ENCODE measurements around the gene SCMH1.

DNA sequence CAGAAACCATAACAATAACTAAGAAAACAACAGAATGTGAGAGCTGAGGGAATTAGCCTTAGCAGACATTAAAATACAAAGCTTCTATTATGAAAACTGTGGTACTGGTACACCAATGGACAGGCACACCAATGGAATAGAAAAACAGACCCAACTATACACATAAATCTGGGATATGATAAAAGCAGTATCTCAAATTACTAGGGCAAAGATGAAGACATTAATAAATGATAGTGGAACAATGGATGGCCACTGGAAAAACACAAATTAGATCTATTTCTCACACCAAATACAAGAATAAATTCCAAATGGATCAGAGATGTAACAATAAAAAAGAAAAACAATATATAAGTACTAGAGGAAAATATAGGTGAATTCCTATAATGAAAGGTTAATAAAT lies 155.2 kb downstream of the SCMH1 start:
- TF ChIP-seq, protein P1, sequence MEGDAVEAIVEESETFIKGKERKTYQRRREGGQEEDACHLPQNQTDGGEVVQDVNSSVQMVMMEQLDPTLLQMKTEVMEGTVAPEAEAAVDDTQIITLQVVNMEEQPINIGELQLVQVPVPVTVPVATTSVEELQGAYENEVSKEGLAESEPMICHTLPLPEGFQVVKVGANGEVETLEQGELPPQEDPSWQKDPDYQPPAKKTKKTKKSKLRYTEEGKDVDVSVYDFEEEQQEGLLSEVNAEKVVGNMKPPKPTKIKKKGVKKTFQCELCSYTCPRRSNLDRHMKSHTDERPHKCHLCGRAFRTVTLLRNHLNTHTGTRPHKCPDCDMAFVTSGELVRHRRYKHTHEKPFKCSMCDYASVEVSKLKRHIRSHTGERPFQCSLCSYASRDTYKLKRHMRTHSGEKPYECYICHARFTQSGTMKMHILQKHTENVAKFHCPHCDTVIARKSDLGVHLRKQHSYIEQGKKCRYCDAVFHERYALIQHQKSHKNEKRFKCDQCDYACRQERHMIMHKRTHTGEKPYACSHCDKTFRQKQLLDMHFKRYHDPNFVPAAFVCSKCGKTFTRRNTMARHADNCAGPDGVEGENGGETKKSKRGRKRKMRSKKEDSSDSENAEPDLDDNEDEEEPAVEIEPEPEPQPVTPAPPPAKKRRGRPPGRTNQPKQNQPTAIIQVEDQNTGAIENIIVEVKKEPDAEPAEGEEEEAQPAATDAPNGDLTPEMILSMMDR (IDR thresholded peaks at IDR 0.05), result no peak
- TF ChIP-seq EP300 (IDR thresholded peaks at IDR 0.05) (no peak), POLR2A (IDR thresholded peaks at IDR 0.05) (no peak)
